GM21528 (cell line): ENCODE results near the gene DMC1.
"Not testable (repeated sequence)": the region's sequence is repeated elsewhere in the genome, so short reads cannot be mapped to it uniquely, and the experiment has no call there.

Source experiments
- ATAC-seq: cut with Tn5 transposase; IDR thresholded peaks from one replicate; pipeline ENCODE4 v1.9.1; 2021; ENCODE audit warnings: mild to moderate bottlenecking, moderate library complexity; ENCODE audit not compliant: unreplicated experiment, low FRiP score

Gene DMC1

GRCh38 chr22:38474003-38474607 is 95.9 kb downstream of the DMC1 start:
- ATAC-seq, result no peak

- no peak for ATAC-seq
Observed at GRCh38 chr22:38471237-38471636, 98.7 kb downstream of the DMC1 start.

- ATAC-seq, result not testable (repeated sequence)
Observed at GRCh38 chr22:38470179-38470578, 99.8 kb downstream of the DMC1 start.

- no peak for ATAC-seq
Observed at GRCh38 chr22:38469306-38469781, 100.6 kb downstream of the DMC1 start.
